DOHH2 (cell line): ENCODE results near the gene LSM6.

Experiments used
- EZH2phosphoT487 ChIP-seq: fragments of 200-600 bp; sonication (generic); IDR thresholded peaks from 2 replicates; pipeline ENCODE4 v1.6.1; 2017; ENCODE audit warnings: borderline replicate concordance, mild to moderate bottlenecking, antibody characterized with exemption, low read length, moderate library complexity, mixed read lengths
- TF ChIP-seq, protein P1 (sequence below): fragments of 200-600 bp; sonication (generic); IDR thresholded peaks from one replicate; pipeline ENCODE4 v1.5.1; 2014; ENCODE audit warnings: antibody characterized with exemption, mild to moderate bottlenecking, low read depth, low read length; ENCODE audit not compliant: poor library complexity, severe bottlenecking

GRCh38 chr4:146202665-146203064, 27.1 kb downstream of the LSM6 start:
- TF ChIP-seq, protein P1, sequence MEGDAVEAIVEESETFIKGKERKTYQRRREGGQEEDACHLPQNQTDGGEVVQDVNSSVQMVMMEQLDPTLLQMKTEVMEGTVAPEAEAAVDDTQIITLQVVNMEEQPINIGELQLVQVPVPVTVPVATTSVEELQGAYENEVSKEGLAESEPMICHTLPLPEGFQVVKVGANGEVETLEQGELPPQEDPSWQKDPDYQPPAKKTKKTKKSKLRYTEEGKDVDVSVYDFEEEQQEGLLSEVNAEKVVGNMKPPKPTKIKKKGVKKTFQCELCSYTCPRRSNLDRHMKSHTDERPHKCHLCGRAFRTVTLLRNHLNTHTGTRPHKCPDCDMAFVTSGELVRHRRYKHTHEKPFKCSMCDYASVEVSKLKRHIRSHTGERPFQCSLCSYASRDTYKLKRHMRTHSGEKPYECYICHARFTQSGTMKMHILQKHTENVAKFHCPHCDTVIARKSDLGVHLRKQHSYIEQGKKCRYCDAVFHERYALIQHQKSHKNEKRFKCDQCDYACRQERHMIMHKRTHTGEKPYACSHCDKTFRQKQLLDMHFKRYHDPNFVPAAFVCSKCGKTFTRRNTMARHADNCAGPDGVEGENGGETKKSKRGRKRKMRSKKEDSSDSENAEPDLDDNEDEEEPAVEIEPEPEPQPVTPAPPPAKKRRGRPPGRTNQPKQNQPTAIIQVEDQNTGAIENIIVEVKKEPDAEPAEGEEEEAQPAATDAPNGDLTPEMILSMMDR, result no peak
- no peak for TF ChIP-seq EZH2phosphoT487
